RPMI7951 (cell line): ENCODE results near the gene BRICD5. TPM values are rescaled to one million over a fixed set of nuclear protein-coding genes. Genes with fewer than 3 reads are reported as not detected.

Experiments used
- DNase-seq: peaks from one replicate; pipeline ENCODE4 v3.0.0-alpha.2; 2012; ENCODE audit warnings: low read depth
- total RNA-seq: library from RNA; depleted of rRNA; stranded (reverse); fragments of >200 nt; shearing (Covaris generic); gene quantifications from 2 replicates; pipeline ENCODE4 v1.2.3, GENCODE V29; 2014

BRICD5 gene
- total RNA-seq, 1 experiment from 2014 or later: 0.96 TPM

DNA sequence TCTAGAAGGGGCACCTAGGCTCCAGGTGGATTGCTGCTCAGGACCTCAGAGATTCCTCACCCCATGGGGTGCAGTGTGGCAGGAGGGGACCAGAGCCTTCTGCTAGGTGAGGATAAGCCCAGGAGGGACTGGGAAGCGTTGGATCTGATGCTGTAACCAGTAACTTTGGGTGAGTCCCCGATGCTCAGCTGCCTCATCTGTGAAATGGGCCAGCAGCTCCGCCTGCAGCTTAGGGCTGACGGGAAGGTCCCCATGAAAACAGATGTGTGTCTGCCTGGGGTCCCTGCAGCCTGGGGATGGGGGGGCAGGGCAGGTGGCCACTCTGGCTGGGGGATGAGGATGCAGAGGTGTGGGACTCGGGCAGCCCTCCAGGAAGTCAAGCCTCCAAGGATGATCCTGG is 11.6 kb downstream of the BRICD5 start:
- no peak for DNase-seq

DNA sequence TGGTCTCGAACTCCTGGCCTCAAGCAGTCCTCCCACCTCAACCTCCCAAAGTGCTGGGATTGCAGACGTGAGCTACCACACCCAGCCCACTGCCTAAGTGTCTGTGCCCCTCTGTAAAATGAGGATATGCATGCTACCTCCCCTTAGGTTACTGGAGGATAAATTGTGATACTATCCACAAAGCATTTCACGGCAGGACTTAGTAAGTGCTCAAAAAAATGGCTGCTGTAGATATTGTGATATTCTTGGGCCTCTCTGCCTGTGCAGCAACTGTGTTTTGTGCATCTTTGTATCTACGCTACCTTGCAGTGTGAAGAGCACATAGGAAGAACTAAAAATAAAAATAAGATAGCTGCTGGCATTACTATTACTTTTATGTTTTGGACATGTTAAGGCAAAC is 12.4 kb downstream of the BRICD5 start:
- no peak for DNase-seq

DNA sequence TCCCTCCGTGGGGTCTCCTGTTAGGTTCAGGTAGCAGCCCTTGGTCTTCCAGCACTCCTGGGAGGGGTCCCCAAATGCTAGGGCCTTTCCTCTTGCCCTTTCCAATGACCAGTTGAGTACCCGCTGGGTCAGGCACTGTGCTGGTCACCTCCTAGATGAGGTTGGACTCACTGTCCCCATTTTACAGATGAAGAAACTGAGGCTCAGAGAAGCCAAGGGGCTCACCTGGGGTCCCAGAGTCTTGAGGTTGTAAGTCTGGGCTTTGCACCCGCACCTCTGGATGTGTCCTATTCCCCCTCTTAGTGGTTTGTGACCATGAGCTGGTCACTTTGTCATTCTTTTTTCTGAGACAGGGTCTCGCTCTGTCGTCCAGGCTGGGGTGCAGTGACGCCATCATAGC is 12.9 kb downstream of the BRICD5 start:
- no peak for DNase-seq

DNA sequence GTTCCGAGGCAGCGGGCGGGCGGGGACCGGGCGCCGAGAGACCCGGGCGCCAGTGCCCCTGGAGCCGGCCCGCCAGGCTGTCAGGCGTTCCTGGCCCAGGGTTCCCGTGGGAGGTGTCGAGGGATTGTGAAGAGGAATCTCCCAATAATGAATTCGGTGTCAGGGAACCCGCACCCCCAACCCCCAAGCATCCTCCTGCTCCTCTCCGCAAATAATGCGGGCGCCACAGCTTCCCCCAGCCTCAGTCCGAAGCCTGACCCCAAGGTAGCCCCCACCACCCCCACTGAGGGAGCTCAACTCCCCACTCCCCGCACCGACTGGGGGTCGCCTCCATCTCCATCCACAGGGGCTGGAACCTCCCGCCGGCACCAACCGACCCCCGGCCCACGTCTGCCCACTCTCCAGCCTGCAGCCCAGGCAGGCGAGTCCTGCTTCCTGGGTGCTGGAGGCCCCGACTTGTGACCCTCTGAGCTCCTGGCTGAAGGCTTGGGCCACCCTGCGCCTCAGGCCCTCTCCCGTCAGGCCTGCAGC is 13.6 kb downstream of the BRICD5 start:
- DNase-seq: no peak

DNA sequence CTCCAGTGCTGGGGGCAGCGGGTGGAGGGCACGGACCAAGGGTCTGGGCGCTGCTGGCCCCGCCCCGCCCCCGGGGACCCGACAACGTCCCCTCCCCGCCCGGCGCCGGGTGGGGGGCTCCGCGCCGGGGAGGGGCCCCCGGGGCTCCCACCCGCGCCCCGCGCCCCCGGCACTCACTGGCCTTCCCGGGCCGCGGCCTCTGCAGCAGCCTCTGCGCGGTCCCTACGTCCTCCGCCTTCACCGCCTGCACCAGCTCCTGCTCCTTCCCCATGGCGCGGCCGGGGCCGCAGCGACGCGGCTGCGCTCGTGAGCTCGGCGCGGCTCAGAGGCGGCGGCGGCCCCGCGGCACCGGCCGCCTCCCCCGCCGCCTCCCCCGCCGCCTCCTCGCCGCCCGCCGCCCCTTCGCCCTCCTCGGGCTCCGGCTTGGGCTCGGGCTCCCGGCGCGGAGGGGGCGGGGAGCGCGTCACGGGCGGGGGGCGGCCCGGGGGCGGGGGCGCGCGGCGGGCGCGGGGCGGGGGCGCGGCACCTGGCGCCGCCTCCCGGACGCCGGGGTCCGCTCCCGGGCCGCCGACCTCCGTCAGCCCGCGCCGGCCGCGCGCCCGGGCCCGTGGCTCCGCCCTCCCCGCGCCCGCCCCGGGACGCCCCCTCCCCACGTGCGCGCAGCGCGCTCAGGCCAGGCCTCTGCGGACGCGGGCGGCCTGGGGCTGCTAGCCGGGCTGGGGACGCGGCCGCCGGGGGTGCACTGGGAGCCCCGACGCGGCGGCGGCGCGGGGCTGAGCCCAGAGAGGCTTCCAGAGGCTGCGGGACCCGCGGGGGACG is 14.3 kb downstream of the BRICD5 start, which contains the start of gene CASKIN1:
Gene CASKIN1, minus strand, starts transcription at position 444 of the 819 bp plus-strand sequence. Its CDS starts 173 bp downstream, at position 271.
- DNase-seq: no peak

DNA sequence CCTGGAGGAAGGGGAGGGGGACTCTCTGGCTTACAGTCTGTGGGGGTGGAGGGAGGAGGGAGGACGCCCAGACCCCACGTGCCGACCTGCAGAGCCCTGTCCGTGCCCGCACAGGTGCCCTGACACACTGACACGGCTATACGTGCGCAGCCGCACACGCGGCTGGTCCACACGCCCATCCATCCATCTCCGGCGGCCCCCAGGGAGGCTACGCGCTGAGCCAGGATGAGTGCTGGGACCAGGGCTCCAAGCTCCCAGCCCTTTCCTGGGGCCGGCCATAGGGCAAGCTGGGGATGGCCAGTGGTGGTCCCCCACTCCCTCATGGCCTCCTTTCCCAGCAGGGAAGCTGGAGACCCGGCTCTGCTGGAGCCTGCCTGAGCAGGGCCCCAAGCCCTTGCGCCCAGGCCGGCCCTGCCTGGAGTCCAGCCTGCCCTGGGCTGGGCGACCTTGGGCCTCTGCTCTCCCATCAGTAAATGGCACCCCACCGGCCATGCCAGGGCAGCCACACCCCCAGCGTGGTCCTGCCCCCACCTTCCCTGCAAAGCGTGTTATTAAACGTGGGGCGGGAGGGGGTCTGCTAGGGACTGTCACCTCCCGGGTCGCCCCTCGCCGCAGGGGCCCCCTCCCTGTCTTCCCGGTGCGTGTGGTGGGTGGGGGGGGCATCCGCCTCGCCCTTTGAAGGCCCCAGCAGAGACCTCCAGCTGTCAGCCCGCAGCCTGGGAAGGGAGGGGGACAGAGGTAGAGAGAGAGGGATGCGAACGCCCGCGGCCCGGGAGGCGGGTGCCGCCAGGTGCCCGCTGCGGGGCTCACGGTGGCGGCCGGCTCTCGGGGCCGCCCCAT is 15.1 kb downstream of the BRICD5 start:
- DNase-seq: no peak

DNA sequence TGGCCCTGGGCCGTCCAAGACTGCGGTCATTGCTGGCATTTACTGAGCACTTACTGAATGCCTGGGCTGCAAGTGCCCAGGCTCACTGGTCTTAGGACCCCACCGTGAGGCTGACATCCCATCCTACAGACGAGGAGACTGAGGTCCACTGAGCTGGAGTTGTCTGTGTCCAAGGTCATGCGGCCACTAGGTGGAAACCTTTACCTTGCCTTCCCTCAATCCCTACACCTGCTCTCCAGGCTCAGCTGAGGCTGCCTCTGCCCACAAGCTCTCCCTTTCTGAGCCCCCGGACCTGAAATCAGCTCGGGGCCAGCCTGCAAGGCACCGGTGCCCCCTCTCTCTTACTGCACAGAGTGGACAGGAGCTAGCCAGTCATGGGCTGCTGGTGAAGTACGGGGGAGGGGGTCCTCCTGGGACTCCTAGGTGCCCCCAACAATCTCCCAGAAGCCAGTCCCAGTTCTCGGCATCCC is 15.8 kb downstream of the BRICD5 start:
- peak; percentile 33 for DNase-seq

DNA sequence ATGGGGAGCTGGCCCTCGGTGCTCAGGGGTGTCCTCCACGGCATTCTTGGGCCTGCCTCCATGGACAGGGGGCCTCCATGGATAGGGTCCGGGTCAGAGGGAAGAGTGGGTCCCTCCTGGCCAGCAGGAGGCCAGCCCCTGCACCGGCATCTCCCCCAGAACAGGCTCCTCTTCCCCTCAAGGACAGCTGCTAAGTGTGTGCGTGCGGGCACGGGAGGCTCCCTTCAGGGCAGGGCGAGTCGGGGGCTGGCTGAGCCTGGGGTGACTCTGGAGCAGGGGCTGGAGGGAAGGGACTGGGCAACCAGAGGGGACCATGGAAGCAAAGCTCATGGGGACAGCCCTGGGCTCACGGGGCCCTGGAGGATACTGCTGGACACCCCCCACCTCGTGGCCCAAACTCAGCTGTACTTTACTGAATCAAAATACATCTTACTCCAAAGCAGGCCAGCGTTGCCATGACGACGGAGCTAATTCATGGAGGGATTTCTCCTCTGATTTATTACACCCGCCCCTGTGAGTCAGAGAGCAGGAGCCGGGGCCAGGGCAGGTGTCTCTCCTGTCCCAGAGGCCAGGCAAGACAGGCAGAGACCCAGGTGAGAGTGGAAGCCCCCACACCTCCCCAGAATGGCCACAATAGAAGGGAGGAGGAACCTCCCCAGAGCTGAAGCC is 16.4 kb downstream of the BRICD5 start:
- DNase-seq: peak; percentile 57

DNA sequence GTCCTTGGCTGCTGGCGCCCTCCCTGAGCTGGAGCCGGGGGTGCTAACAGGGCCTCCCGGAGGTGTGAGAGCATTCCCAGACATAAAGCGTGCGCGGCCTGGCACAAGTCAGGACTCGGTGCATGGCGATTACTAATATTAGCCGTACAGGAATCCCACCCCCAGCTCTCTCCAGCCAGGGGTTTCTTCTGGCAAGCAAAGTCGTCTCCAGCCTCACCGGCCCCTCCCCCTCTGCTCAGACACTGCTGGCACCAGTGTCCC is 19.3 kb downstream of the BRICD5 start:
- DNase-seq: no peak

DNA sequence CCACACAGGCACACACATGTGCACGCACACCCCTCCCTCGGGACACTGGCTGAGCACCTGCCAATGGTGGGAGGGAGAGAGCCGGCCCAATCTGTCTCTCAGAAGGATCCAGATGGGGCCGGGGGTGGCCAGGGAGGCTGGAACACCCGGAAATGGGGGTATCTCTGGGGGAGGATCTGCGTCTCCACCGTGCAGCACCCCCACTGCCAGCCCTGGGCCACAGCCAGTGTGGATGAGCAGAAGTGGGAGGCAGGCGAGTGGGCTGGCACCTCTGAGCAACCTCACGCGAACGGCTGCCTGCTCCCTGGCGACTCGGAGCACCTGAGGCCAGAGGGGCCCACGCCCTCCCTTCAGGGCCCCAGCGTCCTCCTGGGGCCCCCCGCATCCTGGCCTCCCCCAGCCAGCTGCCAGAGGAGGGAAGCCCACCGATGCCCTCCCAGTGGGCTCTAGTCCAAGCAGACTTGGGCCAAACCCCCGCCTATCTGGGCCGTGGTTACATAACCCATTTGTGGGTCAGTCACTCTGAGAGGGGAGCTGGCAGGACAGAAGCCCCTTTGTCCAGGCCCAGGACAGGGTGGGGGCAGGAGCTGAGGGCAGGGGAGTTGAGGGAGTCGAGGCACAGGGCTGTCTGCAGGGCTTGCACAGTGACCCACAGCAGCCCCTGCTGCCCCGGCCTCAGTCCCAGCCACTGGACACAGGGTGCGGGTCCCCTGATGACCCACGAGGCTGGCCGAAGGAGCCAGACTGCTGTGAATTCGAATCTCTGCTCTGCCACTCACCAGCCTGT is 19.8 kb downstream of the BRICD5 start:
- DNase-seq: no peak

DNA sequence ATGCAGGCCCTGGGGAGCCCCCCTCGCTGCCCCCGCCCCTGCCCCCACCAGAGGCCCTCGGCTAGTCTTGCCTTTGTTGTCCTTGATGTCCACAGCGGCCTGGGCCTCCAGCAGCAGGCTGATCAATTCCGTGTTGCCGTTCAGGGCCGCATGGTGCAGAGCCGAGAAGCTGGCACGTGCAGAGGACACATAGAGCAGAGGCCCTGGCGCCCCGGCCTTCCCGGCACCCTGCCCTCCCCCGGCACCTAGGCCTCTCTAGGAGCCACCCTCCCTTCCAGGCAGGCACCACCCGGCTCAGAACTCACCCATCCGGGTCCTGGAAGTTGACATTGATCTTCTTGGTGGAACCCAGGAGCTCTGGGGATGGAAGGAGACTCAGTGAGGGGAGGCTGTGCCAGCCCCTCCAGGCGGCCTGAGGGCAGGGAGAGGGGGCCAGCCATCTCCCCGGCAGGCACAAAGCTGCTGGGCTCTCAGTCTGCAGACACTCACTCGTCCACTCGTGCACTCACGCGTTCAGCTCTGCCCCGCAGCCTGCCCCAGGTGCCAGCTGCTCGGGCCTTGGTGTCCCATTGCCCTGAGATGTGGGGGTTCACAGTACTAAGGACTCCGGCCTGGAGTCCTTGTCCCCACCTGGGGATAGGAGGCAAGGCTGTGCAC is 20.5 kb downstream of the BRICD5 start:
- DNase-seq: no peak

DNA sequence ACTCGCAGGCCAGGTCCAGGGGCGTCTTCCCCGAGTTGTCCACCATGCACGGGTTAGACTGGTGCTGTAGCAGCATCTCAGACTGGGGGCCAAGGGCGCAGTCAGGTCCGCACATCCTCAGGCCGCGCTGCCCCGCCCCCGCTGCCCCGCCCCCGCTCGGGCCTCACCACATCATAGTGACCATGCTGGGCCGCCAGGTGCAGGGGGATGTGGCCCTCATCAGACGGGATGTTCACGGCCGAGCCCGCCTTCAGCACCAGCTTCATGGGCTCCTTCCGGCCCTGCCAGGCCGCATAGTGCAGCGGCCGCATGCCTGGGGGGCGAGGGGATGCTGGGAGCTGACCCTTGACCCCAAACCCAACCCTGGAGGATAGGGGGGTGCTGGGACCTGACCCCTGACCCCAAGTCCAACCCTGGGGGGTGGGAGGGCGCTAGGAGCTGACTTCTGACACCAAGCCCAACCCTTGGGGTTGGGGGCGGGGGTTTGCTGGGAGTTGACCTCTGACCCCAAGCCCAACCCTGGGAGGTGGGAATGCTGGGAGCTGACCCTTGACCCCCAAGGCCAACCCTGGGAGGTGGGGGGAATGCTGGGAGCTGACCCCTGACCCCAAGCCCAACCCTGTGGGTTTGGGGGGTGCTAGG is 21.3 kb downstream of the BRICD5 start:
- no peak for DNase-seq

DNA sequence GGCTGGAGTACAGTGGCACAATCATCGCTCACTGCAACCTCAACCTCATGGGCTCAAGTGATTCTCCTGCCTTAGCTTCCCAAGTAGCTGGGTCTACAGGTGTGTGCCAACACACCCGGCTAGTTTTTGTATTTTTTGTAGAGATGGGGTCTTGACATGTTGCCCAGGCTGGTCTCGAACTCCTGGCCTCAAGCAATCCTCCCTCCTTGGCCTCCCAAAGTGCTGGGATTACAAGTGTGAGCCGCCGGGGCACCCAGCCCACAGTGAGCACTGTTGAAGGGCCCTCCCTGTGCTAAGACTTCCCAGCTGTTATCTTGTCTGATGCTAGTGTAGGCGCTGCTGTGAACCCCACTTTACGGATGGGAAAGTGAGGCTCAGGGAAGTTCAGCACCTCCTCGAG is 22.3 kb downstream of the BRICD5 start:
- no peak for DNase-seq

DNA sequence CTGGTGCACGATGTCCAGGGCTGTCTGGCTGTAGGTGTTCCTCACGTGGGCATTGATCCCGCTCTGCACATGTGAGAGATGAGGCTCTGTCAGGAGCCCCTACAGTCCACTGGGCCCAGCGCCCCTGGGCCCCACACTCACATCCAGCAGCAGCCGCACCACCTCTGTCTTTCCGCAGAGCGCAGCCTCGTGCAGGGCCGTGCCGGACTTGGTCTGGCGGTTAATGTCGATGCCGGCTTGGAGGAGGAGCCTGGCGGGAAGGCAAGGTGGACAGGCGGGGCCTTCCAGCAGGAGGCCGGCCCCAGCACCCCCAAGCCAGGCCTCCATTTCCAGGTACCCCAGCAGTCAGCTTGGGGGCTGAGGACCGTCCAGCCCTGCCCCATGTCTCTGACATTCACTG is 23.5 kb downstream of the BRICD5 start:
- no peak for DNase-seq

DNA sequence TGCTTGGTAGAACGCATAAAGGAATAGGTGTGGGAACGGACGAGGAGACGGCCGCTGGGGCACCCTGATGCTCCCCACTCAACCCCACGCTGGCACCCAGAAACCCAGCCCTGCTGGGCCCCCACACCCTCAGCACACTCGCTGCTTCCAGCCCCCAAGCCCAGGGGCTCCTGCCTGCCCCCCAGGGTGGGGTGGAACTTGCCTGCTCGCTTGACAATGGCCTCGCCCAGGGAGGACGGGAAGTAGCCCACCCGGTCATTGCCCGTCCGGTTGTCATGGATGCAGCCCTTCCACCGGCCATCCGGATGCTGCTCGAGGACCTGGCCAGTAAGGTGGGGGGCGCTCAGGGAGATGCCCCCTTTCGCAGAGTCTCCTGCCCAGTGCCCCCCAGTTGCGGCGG is 24.2 kb downstream of the BRICD5 start:
- DNase-seq: no peak

DNA sequence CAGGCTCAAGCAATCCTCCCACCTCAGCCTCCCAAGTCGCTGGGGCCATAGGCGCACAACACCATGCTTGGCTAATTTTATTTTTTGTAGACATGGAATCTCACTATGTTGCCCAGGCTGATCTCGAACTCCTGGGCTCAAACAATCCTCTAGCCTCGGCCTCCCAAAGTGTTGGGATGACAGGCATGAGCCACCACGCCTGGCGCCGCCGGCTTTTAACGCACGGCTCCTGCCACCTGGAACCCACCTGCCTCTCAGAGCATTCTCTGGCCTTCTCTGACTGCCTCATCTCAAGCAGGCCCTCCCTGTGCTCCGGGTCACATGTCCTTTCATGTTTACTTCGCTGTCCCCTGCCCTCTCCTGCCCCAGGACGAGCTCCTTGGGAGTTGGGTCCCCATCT is 24.6 kb downstream of the BRICD5 start:
- no peak for DNase-seq

DNA sequence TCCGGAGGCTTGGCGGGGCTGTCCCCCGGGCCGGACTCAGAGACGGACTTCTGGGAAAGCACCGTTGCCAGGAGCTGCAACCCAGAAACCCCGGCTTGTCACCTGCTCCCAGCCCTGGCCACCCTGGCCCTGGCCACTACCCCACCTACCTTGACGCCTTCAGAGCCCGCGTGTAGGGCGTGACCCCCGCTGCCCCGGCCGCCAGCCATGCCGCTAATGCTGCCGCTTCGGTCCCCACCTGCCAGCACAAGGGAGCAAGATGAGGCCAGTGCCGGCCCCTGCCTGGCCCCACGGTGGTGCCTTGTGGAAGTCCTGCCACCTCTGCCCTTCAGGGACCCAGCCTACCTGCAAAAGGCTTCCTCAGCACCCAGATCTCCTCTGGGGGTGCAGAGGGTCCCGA is 25.7 kb downstream of the BRICD5 start:
- no peak for DNase-seq

DNA sequence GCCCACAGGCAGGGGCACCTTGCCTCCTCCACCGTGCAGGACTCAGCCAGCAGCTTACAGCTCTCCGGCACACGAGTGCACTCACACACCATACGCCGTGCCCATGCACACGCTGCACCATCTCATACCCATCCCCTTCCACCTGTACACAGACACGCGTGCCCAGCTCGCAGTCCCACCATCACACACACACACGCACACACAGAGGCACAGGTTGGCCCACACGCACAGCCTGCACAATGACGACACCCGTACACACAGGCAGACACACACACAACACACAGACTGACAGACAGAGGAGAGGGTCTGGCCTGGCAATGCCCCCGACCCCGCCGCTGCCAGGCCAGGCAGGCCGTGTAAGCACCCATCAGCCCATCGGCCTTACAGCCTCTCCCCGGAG is 26.3 kb downstream of the BRICD5 start:
- DNase-seq: no peak

DNA sequence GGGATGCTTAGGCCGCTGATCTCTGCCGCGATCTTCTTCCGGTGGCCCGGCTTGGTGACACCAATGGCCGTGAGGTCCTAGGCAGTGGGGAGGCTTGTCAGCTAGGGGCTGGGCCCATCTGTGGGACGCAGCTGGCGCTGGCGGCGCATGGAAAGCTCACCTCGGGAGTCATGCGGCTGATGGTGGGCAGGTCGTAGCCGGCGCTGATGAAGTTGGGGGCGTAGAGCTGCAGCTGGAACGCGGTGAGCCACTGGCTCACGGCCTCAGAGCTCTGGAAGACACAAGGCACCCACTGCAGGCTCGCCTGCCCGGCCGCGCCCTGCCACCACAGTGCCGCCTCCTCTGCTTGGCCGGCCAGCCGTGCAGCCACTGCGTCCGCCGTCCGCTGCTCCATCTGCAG is 27.0 kb downstream of the BRICD5 start:
- DNase-seq: no peak

DNA sequence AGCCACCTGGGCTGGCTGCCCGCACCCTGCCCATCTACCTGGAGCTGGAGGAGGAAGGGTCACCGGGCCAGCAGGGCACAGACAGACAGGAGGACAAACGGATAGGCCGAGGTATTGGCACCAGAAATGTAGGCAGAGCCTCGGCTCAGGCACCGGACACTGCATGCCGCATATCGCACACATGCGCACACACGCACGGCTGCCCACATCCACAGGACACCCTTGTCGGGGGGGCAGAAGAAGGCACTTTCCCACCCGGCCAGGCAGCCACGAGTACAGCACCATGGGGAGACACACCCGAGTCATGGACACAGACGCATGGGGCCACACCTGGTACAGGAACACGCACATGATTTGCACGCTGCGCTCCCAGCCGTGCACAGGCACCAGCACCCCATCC is 28.7 kb downstream of the BRICD5 start:
- DNase-seq: no peak
